Measurements from ENCODE around the gene COPB2.
"Not testable (repeated sequence)": the region's sequence is repeated elsewhere in the genome, so short reads cannot be mapped to it uniquely, and the experiment has no call there.

COPB2 gene

GRCh38 chr3:139380575-139380974 lies 8.9 kb downstream of the COPB2 start:
- no peak for DNase-seq (ENCODE audit: insufficient read length, low spot score)
- FAIRE-seq, result no peak

- no peak for DNase-seq (ENCODE audit: insufficient read length, low spot score)
- no peak for FAIRE-seq
Measured at GRCh38 chr3:139378587-139379241, 10.7 kb downstream of the COPB2 start.

GRCh38 chr3:139377378-139377777 lies 12.1 kb downstream of the COPB2 start:
- no peak for FAIRE-seq
- DNase-seq (ENCODE audit: insufficient read length, low spot score), result no peak

- no peak for FAIRE-seq
- DNase-seq (ENCODE audit: insufficient read length, low spot score), result no peak
Measured at GRCh38 chr3:139374099-139374498, 15.3 kb downstream of the COPB2 start.

- no peak for FAIRE-seq
- no peak for DNase-seq (ENCODE audit: insufficient read length, low spot score)
Measured at GRCh38 chr3:139364549-139364948, 24.9 kb downstream of the COPB2 start.

GRCh38 chr3:139361276-139361675 lies 28.2 kb downstream of the COPB2 start:
- FAIRE-seq (no peak), DNase-seq (ENCODE audit: insufficient read length, low spot score) (no peak)

GRCh38 chr3:139358841-139359562 lies 30.4 kb downstream of the COPB2 start:
- DNase-seq (ENCODE audit: insufficient read length, low spot score) (no peak), FAIRE-seq (no peak)

GRCh38 chr3:139357899-139358298 lies 31.5 kb downstream of the COPB2 start:
- DNase-seq (ENCODE audit: insufficient read length, low spot score) (no peak), FAIRE-seq (no peak)

- FAIRE-seq (no peak), DNase-seq (ENCODE audit: insufficient read length, low spot score) (no peak)
Measured at GRCh38 chr3:139355891-139356290, 33.6 kb downstream of the COPB2 start.

GRCh38 chr3:139355476-139355875 lies 34.0 kb downstream of the COPB2 start:
- FAIRE-seq, result no peak
- DNase-seq (ENCODE audit: insufficient read length, low spot score), result no peak

GRCh38 chr3:139354661-139355060 lies 34.8 kb downstream of the COPB2 start:
- DNase-seq (ENCODE audit: insufficient read length, low spot score), result no peak
- FAIRE-seq, result no peak

GRCh38 chr3:139353920-139354556 lies 35.4 kb downstream of the COPB2 start:
- DNase-seq (ENCODE audit: insufficient read length, low spot score) (peak; percentile 43), FAIRE-seq (no peak)

GRCh38 chr3:139346771-139347170 lies 42.7 kb downstream of the COPB2 start:
- DNase-seq (ENCODE audit: insufficient read length, low spot score), result no peak
- no peak for FAIRE-seq

GRCh38 chr3:139343895-139344856 lies 45.3 kb downstream of the COPB2 start, which contains the start of gene MRPS22:
Gene MRPS22 (plus strand): TSS chr3:139344020. CDS start chr3:139344027, 7 bp downstream.
- DNase-seq (ENCODE audit: insufficient read length, low spot score), result peak; percentile 88
- FAIRE-seq, result no peak

- FAIRE-seq, result no peak
Measured at GRCh38 chr3:139342054-139342453, 47.4 kb downstream of the COPB2 start.

GRCh38 chr3:139340784-139341183 lies 48.7 kb downstream of the COPB2 start:
- no peak for FAIRE-seq
- DNase-seq (ENCODE audit: insufficient read length, low spot score), result no peak

More at GRCh38 chr3:139342054-139342453, 47.4 kb downstream of the COPB2 start:
- DNase-seq (ENCODE audit: insufficient read length, low spot score), result no peak

GRCh38 chr3:139339219-139339906 lies 50.1 kb downstream of the COPB2 start:
- FAIRE-seq (no peak), DNase-seq (ENCODE audit: insufficient read length, low spot score) (no peak)

GRCh38 chr3:139338405-139338804 lies 51.0 kb downstream of the COPB2 start:
- DNase-seq (ENCODE audit: insufficient read length, low spot score), result no peak
- peak; percentile 90 for FAIRE-seq

- not testable (repeated sequence) for DNase-seq (ENCODE audit: insufficient read length, low spot score); FAIRE-seq
Measured at GRCh38 chr3:139334675-139335074, 54.8 kb downstream of the COPB2 start.

GRCh38 chr3:139332092-139332491 lies 57.4 kb downstream of the COPB2 start:
- no peak for FAIRE-seq
- no peak for DNase-seq (ENCODE audit: insufficient read length, low spot score)
